Gastroesophageal sphincter (tissue), 4 donors: ENCODE results near the gene NBPF1. TPM values are rescaled to one million over a fixed set of nuclear protein-coding genes. Genes with fewer than 3 reads are reported as not detected.
A peak's percentile ranks its signal among the peaks of the same experiment; 100 is the strongest.
"Not testable (repeated sequence)": the region's sequence is repeated elsewhere in the genome, so short reads cannot be mapped to it uniquely, and the experiment has no call there.

Experiments used
- ATAC-seq: fragments of 150-250 bp; one replicate; pipeline ENCODE4 v1.9.1; 2016; ENCODE audit warnings: mild to moderate bottlenecking, moderate library complexity
- H3K27ac ChIP-seq, 4 donors: fragments of 200-600 bp; sonication (generic) in 3 of 4; 1 replicate in 3 of 4; 2 replicates in 1 of 4; pipeline ENCODE4 v1.5.1; 2016 to 2019
- H3K27me3 ChIP-seq: fragments of 200-600 bp; sonication (generic); one replicate; pipeline ENCODE4 v1.5.1; 2019
- H3K36me3 ChIP-seq, 2 donors: fragments of 200-600 bp; sonication (generic); one replicate each; pipeline ENCODE4 v1.5.1; 2019; ENCODE audit warnings: control low read depth in 1 of 2
- H3K4me1 ChIP-seq, 3 donors: fragments of 200-600 bp; sonication (generic); 1 replicate in 2 of 3; 2 replicates in 1 of 3; pipeline ENCODE4 v1.5.1; 2016 to 2019; ENCODE audit warnings: control low read depth in 2 of 3
- H3K4me3 ChIP-seq, 2 donors: fragments of 200-600 bp; sonication (generic); one replicate each; pipeline ENCODE4 v1.5.1; 2019; ENCODE audit warnings: mild to moderate bottlenecking in 1 of 2, moderate library complexity in 1 of 2
- H3K9me3 ChIP-seq, 3 donors: fragments of 200-600 bp; sonication (generic); one replicate each; pipeline ENCODE4 v1.5.1; 2017 to 2019; ENCODE audit warnings: control low read depth in 2 of 3
- EP300 ChIP-seq: sonication (generic); formaldehyde crosslinking; IDR thresholded peaks from one replicate; pipeline ENCODE4 v1.6.1; 2017; ENCODE audit warnings: antibody characterized with exemption, mild to moderate bottlenecking
- POLR2A ChIP-seq, 2 donors: fragments of 450-650 bp; IDR thresholded peaks; one replicate each; pipeline ENCODE4 v1.6.1; 2017; ENCODE audit warnings: antibody characterized with exemption in 2 of 2, mild to moderate bottlenecking in 2 of 2, moderate library complexity in 1 of 2
- POLR2AphosphoS5 ChIP-seq: sonication (generic); formaldehyde crosslinking; IDR thresholded peaks from one replicate; pipeline ENCODE4 v1.6.1; 2017; ENCODE audit warnings: antibody characterized with exemption
- WGBS, 2 donors: methylation state at CpG; one replicate each; pipeline ENCODE4 v1.1.5; 2018; ENCODE audit warnings: low coverage in 1 of 2; 5-methylcytosine and 5-hydroxymethylcytosine counted together
- total RNA-seq, 4 donors: library from RNA; depleted of rRNA; stranded (reverse); fragments of >200 nt; gene quantifications; one replicate each; pipeline ENCODE4 v1.1.0, GENCODE V29; 2016
- TF ChIP-seq, protein P1 (sequence below), 4 experiments: fragments of 200-600 bp in 2 of 4; fragments of 450-650 bp in 2 of 4; sonication (generic) in 1 of 4; IDR thresholded peaks; one replicate each; pipeline ENCODE4 v1.5.1; 2017 to 2019; ENCODE audit warnings: antibody characterized with exemption in 4 of 4, mild to moderate bottlenecking in 2 of 4, moderate library complexity in 2 of 4

The NBPF1 gene
- total RNA-seq, 4 donors from 2014 or later, result 21.8 to 46.6 (median 30.7) TPM

DNA sequence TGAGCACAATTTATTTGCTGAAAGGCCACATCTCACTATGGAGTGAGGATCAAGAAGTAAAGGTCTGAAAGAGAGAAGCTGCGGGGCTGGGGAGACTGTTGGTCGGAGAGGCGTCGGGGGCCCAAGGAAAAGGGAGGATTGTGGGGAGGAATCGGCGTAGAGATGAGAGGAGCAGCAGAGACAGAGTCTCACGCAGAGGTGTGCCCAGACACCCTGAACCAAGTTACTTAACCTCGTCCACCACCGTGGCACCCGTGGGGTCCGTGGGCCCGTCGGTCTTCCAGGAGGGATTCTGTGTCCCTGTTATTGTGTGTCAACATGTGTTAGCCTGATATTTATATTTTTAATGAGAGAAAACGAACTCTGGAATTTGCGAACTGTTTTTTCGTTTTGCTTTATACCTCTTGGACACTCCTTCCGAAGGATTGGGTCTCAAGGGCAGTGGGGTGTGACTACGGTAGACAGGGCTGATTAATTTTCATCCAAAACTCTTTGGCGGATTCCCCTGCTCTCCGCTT is 3.8 kb upstream of the NBPF1 start:
- WGBS, 2 donors, result 81 to 83% methylated on average over 20 of the region's 20 CpGs

DNA sequence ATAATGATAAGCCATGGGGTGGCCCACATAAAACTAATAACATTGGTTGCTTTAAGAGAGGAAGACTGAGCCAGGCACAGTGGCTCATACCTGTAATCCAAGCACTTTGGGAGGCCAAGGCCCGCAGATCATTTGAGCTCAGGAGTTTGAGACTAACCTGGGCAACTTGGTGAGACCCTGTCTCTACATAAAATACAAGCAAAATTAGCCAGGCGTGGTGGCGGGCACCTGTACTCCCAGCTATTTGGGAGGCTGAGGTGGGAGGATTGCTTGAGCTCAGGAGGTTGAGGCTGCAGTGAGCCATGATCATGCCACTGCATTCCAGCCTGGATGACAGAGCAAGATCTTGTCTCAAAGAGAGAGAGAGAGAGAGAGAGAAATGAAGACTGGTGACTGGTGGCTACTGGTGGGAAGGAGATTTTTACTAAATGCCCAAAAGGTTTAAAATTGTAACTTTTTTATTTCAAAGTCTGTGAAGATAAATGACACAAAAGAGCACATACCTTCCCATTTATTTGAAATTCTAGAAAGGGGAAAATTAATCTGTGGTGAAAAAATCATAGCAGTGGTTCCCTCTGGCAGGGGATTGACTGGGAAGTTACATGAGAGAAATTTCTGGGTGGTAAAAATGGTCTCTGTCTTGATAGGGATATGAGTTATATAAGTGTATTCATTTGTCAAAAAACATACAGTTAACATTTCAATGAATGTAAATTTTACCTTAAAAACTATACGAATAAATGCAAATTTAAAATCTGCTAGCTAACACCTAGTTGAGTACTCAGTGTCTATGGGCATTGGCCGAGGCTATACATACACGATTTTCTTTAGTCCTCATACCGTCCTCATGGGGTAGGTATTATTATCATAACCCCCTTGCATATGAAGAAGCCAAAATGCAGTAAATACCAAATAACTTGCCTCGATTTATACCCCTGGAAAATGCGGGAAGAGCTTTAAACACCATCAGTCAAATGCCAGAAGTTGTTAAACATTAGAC is 2.2 kb upstream of the NBPF1 start:
- TF ChIP-seq EP300 (no peak), POLR2AphosphoS5 (no peak), POLR2A (IDR thresholded peaks at IDR 0.05) (no peak)
- TF ChIP-seq, protein P1, sequence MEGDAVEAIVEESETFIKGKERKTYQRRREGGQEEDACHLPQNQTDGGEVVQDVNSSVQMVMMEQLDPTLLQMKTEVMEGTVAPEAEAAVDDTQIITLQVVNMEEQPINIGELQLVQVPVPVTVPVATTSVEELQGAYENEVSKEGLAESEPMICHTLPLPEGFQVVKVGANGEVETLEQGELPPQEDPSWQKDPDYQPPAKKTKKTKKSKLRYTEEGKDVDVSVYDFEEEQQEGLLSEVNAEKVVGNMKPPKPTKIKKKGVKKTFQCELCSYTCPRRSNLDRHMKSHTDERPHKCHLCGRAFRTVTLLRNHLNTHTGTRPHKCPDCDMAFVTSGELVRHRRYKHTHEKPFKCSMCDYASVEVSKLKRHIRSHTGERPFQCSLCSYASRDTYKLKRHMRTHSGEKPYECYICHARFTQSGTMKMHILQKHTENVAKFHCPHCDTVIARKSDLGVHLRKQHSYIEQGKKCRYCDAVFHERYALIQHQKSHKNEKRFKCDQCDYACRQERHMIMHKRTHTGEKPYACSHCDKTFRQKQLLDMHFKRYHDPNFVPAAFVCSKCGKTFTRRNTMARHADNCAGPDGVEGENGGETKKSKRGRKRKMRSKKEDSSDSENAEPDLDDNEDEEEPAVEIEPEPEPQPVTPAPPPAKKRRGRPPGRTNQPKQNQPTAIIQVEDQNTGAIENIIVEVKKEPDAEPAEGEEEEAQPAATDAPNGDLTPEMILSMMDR (IDR thresholded peaks at IDR 0.05), result no peak
- peaks cover 0 to 26% of the 10 kb centered on the region in 2 donors for H3K36me3 ChIP-seq
- ATAC-seq, result no peak
- no peak overlapping the region for H3K27ac ChIP-seq
- WGBS, 2 donors, result 74% methylated on average over 9 of the region's 9 CpGs
- no peak overlapping the region for H3K4me3 ChIP-seq
- H3K9me3 ChIP-seq, result no peaks in the 10 kb centered on the region
- H3K27me3 ChIP-seq, result no peaks in the 10 kb centered on the region
- peaks cover 0 to 31% (median 11%) of the 10 kb centered on the region in 3 donors for H3K4me1 ChIP-seq

More for the DNA sequence above, 3.8 kb upstream of the NBPF1 start:
- no peak for TF ChIP-seq POLR2AphosphoS5
- TF ChIP-seq EP300, result no peak
- no peak for TF ChIP-seq POLR2A (IDR thresholded peaks at IDR 0.05)
- TF ChIP-seq, protein P1 (IDR thresholded peaks at IDR 0.05), result no peak
- Histone ChIP-seq H3K27ac (no peak overlapping the region), H3K36me3 (peaks cover 0 to 36% of the 10 kb centered on the region in 2 donors), H3K4me1 (peaks cover 0 to 27% (median 5%) of the 10 kb centered on the region in 3 donors), H3K27me3 (no peaks in the 10 kb centered on the region), H3K9me3 (no peaks in the 10 kb centered on the region), H3K4me3 (no peak overlapping the region)
- ATAC-seq, result no peak

DNA sequence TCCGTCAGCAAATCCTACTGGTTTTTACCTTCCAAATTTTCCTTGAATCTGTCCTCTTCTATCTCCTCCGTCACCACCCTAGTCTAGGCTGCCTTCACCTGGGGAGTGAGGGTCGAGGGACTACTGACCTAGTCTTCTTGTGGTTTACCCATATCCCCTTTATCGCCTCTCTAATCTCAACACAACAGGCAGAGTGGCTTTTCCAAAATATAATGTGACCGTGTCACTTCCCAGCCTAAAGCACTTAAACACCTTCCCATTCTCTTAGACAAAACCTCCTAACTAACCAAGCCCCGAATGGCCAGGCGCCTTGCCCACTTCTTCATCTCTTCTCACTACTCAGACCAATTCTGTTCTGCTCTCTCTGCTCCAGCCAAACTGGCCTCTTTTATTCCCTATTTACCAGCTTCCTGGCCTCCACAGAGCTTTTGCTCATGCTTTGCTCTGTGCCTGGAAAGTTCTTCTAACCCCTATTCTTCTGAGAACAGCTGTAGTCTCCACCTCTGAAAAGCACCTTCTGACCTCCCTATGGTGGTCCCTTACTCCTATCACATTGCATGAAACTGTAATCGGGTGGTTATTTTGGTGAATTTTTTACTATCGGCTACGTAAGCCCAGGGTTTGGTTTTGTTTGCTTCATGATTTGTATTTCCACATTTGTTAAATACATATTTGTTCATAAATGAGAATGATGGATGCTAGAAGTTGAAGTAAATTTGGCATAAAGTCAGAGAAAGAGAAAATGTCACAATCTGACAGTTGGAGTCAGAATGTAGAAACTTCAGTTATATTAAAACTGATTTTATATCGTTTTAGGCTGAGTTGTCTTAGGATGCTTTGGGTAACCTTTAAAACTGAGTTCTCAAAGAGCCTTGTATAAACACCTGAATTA is 1.2 kb upstream of the NBPF1 start:
- Histone ChIP-seq H3K27ac (no peak overlapping the region), H3K27me3 (no peaks in the 10 kb centered on the region), H3K4me3 (no peak overlapping the region), H3K36me3 (peaks cover 0 to 16% of the 10 kb centered on the region in 2 donors), H3K9me3 (no peaks in the 10 kb centered on the region), H3K4me1 (peaks cover 0 to 31% (median 11%) of the 10 kb centered on the region in 3 donors)
- TF ChIP-seq EP300 (no peak), POLR2A (IDR thresholded peaks at IDR 0.05) (no peak), POLR2AphosphoS5 (no peak)
- TF ChIP-seq, protein P1 (IDR thresholded peaks at IDR 0.05), result no peak
- WGBS, 2 donors, result 77 to 79% methylated on average over 11 of the region's 11 CpGs
- no peak for ATAC-seq

DNA sequence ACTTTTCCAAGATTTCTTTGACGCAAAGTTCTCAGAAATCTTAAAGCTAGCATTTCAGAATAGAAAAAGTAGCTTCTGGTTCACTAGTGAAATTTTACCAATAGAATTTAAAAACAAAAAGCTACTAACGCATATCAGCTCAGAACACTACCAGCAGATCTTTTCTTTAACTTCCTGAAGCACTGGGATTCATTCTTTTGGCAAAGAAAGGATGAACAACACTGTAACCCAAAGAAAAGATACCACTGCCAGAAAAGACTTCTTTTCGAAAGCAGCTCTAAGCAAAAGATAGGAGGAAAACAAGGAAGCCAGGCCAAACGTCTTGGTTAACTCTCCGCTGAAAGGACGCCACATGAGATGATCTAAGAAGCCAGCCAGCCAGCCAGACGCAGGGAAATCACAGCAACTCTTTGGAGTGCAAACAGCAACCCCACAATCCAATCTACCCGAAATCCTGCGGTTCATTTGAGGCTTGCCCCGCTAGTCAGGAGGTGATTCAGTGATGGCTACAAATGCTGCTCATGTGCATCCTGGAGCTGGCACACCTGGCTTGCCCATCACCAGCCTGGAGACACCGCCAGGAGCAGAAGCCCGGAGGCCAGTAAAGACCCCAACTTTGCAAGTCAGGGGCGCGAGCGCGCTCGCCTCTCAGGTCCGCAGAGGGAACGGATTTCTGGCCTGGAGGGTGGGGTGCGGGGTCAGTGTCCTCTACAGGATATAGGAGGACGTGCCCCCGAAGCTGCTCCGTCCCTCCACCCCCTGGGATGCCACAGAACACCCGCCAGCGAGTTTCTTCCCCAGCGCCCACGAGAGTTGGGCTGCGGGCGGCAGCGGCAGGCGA is 812 bp downstream of the NBPF1 start:
- peak; percentile 46 for ATAC-seq
- Histone ChIP-seq H3K27ac (peak overlapping the region; percentile 2 to 82 (median 80)), H3K4me3 (peak overlapping the region; percentile 37 to 56), H3K27me3 (no peaks in the 10 kb centered on the region), H3K36me3 (peaks cover 0 to 12% of the 10 kb centered on the region in 2 donors), H3K4me1 (peaks cover 0 to 31% (median 11%) of the 10 kb centered on the region in 3 donors), H3K9me3 (no peaks in the 10 kb centered on the region)
- no peak for TF ChIP-seq POLR2AphosphoS5
- TF ChIP-seq, protein P1 (IDR thresholded peaks at IDR 0.05), result peak in 1 of 4 experiments; percentile 12
- WGBS, 2 donors, result 2 to 3% methylated on average over 29 to 30 of the region's 31 CpGs

DNA sequence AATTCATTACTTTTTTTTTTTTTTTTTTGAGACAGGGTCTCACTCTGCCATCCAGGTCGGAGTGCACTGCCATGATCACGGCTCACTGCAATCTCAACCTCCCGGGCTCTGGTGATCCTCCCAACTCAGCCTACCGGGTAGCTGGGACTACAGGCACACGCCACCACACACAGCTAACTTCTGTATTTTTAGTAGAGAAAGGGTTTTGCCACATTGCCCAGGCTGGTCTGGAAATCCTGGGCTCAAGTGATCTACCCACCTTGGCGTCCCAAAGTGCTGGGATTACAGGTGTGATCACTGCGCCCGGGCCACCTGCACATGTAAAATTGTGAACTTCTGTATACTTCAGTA is 1.4 kb downstream of the NBPF1 start:
- Histone ChIP-seq H3K4me3 (peak overlapping the region in 1 of 2 donors; percentile 56), H3K4me1 (peaks cover 0 to 31% (median 11%) of the 10 kb centered on the region in 3 donors)
- not testable (repeated sequence) for ATAC-seq

DNA sequence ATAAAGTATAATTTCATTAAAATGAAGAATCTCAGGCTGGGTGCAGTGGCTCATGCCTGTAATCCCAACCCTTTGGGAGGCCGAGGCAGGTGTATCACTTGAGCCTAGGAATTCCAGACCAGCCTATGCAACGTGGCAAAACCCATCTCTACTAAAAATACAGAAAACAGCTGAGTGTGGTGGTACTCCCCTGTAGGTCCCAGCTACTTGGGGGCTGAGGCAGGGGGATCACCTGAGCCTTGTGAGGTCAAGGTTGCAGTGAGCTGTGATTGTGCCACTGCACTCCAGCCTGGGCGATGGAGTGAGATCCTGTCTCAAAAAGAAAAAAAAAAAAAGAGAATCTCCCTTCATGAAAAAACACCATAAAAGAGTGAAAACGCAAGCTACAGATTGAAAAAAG is 2.2 kb downstream of the NBPF1 start:
- peaks cover 0 to 25% of the 10 kb centered on the region in 2 donors for H3K36me3 ChIP-seq
- H3K4me3 ChIP-seq, H3K9me3 ChIP-seq, ATAC-seq, H3K27me3 ChIP-seq, H3K27ac ChIP-seq: not testable (repeated sequence)
- H3K4me1 ChIP-seq, result peaks cover 0 to 31% (median 11%) of the 10 kb centered on the region in 3 donors
- WGBS, 2 donors, result 80 to 86% methylated on average over 4 of the region's 4 CpGs

More for the DNA sequence above, 1.4 kb downstream of the NBPF1 start:
- H3K9me3 ChIP-seq, H3K27me3 ChIP-seq: not testable (repeated sequence)
- 55 to 61% methylated on average over 8 of the region's 8 CpGs for whole genome bisulfite sequencing, 2 donors
- H3K27ac ChIP-seq, result peak overlapping the region in 3 of 4 donors; percentile 79 to 82 (median 81)
- H3K36me3 ChIP-seq, result peaks cover 0 to 17% of the 10 kb centered on the region in 2 donors

DNA sequence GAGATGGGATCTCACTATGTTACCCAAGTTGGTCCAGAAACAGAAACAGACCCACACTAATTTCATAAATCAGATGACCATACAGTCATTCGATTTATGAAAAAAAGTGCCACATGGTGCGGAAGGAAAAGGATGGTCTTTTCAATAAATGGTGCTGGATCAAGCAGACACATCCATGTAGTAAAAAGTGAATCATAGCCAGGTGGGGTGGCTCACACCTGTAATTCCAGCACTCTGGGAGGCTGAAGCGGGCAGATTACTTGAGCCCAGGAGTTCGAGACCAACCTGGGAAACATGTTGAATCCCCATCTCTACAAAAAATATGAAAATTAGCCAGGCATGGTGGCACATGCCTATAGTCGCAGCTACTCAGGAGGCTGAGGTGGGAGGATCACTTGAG is 2.8 kb downstream of the NBPF1 start:
- H3K27me3 ChIP-seq, H3K4me3 ChIP-seq, H3K27ac ChIP-seq, H3K9me3 ChIP-seq, ATAC-seq: not testable (repeated sequence)
- peaks cover 0 to 34% (median 11%) of the 10 kb centered on the region in 3 donors for H3K4me1 ChIP-seq
- H3K36me3 ChIP-seq, result peaks cover 0 to 31% of the 10 kb centered on the region in 2 donors
- 88% methylated on average over 5 of the region's 5 CpGs for WGBS, 2 donors
